HTR-8/SVneo (cell line): ENCODE results near the gene ARF1.
"Not testable (repeated sequence)": the region's sequence is repeated elsewhere in the genome, so short reads cannot be mapped to it uniquely, and the experiment has no call there.

Experiments
- DNase-seq: peaks from one replicate; pipeline ENCODE4 v3.0.0; 2011; ENCODE audit warnings: low spot score, mixed read lengths; ENCODE audit not compliant: insufficient read length
- FAIRE-seq: peaks from 2 replicates; lab custom pipeline; 2011; peaks lifted over from hg19 to GRCh38; lab: Jason Lieb, UNC

The ARF1 gene

DNA sequence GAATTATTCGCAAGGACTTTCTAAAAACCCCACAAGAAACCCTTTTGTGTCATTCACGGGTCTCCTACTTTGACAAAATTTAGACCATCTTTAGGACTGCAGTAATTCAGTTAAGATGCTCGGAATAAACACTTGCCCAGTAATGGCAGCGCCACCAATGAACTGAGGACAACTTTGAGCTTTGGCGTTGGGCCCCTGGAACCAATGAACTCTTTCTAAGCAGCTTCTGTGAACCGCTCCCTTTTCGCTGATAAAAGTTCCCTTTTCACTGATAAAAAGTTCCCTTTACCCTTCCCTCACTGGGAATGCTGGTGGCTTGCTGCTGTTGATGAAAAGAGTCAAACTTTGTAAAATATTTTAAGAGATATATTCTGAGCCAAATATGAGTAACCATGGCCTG lies 28.0 kb downstream of the ARF1 start:
- FAIRE-seq (no peak), DNase-seq (no peak)

DNA sequence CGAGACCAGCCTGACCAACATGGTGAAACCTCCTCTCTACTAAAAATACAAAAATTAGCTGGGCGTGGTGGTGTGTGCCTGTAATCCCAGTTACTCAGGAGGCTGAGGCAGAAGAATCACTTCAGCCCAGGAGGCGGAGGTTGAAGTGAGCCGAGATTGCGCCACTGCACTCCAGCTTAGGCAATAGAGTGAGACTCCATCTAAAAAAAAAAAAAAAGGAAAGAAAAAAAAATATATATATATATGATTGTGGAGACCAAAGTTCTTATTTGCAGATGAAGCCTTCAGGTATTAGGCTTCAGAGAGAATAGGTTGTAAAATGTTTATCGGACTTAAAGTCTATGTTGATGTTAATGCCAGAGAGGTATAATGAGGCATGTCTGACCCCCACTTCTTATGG lies 28.8 kb downstream of the ARF1 start:
- not testable (repeated sequence) for FAIRE-seq, DNase-seq

DNA sequence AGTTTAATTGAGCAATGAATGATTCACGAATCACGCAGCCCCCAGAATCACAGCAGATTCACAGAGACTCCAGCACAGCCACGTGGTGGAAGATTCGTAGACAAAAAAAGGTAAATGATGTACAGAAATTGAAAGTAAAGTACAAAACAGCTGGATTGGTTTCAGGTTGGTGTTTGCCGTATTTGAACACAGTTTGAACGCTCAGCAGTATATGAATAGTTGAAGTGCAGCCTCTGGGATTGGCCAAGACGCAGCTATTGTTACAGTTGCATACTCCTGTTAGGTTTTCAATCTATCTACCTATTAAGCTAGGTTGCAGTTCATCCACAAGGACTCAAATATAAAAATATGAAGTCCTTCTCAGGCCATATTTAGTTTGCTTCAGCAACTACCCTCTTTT lies 29.7 kb downstream of the ARF1 start:
- FAIRE-seq (no peak), DNase-seq (no peak)

DNA sequence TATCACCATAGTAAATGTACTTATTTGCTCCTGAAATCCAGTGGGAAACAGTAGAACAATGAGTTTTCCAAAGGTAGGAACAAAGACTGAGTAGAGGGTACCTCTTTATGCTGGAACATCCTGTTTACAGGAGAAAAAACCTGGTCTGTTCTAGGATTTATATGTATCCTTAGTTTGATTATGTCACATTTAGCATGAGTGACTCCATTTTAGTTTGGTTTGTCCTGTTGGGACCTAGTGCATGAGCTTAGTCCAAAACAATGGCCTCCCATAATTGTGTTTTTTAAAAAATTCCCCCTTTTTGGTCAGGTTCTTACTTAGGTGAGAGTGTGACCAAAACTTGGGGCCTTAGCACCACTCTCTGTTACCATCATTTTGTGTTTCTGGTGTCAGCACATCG lies 30.1 kb downstream of the ARF1 start:
- DNase-seq (no peak), FAIRE-seq (no peak)

DNA sequence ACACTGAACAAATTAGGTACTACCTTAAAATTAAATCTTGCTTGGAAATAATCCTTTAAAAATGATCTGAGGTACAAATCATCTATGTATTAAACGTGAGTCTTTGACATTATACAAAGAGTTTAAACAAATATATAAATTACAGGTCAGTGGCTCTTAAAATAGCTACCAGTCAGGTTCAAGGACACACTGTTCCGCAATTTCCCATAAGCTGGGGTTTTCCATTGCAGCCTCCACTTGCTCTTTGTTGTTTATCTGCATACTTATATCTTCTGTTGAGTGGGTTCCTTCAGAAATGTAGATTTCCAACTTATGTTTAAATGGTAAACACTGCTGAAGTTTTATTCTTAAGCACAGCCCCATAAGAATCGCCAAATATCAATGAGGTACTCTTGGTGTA lies 32.3 kb downstream of the ARF1 start:
- FAIRE-seq (no peak), DNase-seq (no peak)

DNA sequence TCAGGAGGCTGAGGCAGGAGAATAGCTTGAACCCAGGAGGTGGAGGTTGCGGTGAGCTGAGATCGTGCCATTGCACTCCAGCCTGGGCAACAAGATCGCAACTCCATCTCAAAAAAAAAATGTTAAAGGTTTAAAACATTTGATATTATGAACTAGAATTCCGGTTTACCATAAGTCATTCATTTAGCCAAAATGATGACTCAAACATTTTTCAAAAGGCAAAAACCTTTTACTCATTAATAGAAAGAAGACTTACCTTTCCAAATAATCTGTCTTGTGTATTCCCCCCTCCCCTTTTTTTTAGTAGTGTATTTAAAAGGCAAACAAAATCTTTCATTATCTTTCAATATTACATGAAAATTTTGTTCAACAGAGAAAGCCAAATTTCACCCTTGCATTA lies 34.8 kb downstream of the ARF1 start:
- FAIRE-seq = no peak
- no peak for DNase-seq

DNA sequence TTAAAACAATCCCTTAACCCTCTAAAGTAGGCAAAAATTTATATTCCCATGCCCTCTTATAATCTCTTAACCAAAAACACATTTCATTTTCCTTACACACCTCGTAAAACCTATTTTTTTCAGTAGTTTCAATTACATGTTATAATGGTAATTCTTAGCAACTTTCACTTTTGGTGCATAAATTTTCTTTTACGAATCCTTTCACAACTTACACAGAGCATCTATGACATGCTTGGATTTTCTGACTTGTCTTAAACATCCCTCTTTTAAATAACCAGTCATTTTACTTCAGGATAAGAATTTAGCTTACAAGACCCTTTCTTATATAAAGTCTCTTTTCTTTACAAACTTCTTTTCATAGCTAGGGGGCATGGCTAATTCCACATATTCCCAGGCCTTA lies 35.5 kb downstream of the ARF1 start:
- FAIRE-seq (no peak), DNase-seq (no peak)

DNA sequence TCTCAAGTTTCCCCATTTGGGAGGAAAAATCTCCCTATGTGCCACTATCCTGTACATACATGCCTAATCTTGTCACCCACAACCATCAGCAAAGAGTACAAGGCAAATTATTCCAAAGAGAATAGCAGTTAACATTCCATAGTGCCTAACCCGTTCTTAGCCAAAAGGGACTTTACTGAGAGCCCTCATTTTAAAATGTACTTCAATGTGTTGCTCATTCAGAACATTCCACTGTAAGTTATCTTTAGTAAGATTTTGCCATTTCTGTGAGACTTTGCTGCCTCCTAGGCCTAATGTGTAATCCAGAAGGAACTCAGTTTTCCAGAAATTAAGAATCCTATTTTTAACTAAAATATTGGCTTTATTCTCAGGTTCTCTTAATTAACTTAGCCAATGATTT lies 37.8 kb downstream of the ARF1 start:
- DNase-seq (no peak), FAIRE-seq (no peak)

DNA sequence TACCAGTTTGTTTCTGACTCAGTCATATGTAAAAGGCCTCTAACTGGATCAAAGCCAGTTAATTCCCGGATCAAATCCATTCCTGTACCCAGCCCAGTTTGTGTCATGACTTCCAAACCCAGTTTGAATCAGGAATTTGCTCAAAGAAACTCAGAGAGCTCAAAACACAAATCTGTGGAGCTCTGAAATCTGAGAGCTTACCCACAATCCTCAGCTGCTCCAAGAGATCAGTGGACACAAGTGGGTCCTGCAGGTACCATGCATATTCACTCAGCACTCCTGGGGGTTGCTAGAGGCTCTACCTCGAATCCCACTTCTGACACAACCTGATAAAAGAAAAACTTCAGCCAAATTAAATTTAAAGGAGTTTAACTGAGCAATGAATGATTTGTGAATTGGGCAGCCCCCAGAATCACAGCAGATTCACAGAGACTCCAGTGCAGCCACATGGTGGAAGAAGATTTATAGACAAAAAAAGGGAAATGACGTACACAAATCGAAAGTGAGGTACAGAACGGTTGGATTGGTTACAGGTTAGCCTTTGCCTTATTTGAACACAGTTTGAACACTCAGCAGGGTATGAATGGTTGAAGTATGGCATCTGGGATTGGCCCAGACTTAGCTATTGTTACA lies 38.5 kb downstream of the ARF1 start:
- no peak for FAIRE-seq
- no peak for DNase-seq

DNA sequence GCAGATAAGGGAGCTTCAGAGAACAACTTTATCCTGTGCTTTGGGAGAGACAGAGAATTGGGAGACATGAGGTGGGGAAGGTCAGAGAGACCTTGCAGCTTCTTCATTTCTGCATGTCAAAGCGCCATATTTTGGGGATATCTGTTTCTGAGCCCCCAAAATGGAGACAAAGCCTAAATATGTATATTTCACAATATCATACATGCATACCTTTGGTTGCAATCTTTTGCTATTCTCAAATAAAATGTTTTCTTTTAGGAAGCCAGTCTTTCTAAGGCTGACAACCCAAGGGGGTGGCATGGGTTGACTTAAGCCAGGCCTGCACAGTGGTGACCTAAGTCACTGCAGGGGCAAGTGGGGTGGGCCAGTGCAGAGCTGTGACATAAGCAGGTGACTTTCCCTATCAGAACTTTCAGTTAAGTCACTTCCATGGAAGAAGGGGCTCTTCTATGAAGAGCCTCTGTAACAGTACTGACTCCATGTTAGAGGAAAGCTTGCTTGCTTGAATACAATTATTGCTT lies 40.5 kb downstream of the ARF1 start:
- DNase-seq (no peak), FAIRE-seq (no peak)

DNA sequence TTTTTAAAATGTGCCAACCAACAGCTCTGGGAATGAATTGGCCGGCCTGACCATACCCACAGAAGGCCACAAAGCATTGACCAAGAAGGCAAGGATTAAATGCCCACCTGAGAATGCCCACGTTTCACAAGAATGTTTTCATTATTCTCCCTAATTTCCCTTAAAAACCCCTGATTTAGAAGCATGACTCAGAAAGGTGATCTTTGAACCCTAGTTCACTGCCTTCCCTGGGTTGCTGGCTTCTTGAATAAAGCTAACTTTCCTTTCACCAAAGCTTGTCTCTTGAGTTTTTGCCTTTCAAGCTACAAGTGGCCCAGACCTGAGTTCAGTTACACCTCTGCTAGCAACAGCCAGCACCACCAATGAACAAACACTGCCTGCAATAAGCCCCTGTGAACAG lies 41.0 kb downstream of the ARF1 start:
- no peak for FAIRE-seq
- no peak for DNase-seq

DNA sequence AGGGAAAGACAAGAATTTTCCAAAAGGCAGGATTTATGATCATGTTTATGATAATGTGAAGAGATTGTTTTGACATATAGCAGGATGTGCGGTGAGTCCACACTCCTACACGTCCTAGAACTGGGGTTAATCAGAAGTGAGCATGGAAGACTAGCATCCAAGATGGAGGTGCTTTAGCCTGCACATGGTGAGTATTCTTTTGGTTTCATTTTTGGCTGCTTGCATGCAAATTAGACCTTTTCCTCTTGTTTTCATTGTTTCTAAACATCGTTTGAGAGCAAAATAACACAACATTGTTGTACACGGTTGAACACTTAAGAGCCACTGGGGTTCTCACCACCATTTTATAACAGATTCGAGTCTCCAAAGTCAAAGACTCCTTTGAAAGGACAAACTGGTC lies 42.7 kb downstream of the ARF1 start:
- no peak for DNase-seq
- FAIRE-seq = no peak

DNA sequence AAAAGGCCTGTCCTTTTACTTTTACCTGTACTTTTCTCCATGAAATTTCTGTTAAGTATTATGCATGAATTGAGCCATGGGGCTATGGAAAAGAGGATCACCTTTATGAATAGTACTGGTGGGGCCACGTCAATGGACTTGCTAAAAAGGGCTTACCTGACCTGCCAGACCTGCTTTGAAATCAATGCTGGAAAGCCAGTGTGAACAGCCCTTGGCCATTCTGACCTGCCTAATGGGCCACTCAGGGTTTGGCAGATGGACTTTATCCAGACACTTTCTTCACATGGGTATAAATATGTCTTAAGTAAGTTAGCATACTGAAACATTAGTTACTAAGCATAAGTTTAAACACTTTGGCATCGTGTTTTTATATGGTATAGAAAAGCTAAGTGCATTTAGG lies 49.3 kb downstream of the ARF1 start:
- DNase-seq = no peak
- FAIRE-seq = no peak

DNA sequence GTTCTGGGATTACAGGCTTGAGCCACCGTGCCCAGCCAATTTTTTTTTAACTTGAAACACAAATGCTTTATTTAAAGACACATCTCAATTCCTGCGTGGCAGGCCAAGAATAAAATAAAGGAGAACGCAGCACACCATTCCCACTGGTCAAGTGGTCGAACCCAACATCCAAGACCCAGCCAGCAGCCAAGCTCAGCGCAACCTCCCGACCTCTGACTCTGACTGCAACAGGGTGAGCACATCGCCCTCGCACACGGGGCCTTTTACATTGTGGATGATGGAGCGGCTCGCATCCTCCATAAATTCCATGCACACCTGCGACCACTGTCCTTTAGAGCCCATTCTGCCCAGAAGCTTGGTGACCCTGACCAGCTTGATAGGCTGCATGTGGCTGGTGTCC lies 52.1 kb downstream of the ARF1 start:
- DNase-seq (no peak), FAIRE-seq (no peak)

DNA sequence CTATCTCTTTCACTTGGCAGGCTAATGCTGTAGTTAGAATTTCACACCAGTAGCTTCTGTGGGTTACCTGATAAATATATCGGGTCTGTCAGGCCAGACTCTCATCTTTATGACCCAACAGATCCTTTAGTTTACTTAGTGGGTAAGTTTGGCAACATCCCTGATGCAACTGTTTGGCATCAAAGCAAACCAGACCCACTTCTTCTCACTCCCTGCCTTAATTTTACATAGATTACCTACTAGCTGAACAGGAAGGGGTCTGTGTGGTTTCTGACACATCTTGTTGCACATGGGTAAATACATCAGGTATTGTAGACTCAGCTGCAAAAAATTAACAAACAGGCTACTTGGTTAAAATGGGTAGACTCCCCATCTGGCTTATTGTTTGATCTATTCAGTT lies 54.4 kb downstream of the ARF1 start:
- DNase-seq = no peak
- no peak for FAIRE-seq

DNA sequence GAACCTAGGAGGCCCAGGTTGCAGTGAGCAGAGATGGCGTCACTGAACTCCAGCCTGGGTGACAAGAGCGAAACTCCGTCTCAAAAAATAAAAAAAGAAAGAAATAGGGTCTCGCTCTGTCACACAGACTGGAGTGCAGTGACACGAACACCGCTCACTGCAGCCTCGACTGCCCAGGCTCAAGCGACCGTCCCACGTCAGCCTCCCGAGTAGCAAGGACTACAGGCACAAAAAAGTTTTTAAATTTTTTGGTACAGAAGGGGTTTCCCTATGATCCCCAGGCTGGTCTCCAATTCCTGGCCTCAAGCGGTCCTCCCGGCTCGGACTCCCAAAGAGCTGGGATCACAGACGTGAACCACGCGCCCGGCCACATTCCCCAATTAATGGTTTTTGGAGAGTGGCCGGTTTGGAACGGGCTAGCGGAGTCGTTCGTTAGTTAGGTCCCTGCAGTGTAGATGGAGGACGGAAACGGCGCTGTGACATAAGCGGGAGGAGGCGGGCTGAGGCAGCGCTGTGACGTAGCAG lies 57.0 kb downstream of the ARF1 start:
- no peak for FAIRE-seq
- no peak for DNase-seq

DNA sequence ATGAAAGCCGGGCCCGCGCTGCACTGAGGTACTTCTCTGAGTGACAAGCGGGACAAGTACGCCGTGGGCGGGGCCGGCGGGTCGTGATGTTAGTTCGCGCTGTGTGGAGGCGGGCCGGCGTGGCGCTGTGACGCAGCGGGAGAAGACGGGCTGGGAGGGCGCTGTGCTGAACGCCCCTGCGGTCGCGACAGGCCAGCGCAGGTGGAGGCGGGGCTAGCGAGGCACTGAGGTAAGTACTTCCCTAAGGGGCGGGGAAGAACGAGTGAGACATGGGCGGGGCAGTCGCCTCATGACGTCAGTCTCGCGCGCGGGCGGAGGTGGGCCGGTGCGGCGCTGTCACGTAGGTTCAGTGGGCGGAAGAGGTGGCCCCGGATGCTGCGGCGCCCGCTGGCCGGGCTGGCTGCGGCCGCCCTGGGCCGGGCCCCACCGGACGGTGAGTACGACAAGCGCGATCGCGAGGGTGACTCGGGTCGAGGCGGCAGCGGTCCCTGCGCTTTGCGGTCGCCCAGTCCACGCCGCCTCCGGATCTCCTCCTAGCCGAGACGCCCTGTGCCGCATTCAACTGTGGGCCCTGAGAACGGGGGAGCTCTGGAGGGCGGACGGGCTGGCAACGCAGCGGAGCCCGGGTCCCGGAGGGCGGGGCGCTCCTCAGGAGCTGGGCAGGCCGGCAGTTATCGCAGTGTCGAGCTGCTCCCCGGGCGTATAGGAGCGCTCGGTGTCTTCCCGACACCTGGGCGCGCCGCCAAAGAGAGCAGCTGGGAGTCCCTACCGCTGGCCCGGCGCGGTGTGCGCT lies 57.6 kb downstream of the ARF1 start, which contains the start of gene GUK1:
Gene GUK1 (plus strand): TSS at position 349 of the 793 bp plus-strand sequence. CDS start 24 bp downstream, at position 373.
- DNase-seq (peak; percentile 95), FAIRE-seq (peak; percentile 100)

DNA sequence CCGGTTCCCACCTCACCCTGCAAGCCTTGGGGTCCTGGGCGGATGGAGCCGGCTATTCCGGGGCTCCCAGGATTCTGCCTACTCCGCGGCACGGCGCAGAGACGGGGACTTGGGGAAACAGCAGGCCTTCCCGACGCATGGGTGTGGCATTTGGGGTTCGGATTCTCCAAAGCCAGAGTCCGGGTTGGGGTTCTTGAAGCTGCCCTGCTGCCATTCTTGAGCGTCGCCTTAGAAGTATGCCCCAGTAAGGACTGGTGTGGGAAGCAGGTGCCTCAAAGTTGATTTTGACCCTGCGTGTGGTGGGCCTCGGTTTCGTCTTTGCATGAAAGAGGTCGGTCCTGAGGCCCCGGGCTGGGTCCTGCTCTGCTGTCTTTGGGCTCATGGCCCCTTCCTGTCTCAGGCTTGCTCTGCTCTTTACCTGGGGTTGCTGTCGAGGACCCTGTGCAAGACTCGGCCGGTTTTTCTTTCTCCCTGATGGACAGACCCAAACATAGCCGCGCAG lies 58.3 kb downstream of the ARF1 start:
- DNase-seq (no peak), FAIRE-seq (no peak)

DNA sequence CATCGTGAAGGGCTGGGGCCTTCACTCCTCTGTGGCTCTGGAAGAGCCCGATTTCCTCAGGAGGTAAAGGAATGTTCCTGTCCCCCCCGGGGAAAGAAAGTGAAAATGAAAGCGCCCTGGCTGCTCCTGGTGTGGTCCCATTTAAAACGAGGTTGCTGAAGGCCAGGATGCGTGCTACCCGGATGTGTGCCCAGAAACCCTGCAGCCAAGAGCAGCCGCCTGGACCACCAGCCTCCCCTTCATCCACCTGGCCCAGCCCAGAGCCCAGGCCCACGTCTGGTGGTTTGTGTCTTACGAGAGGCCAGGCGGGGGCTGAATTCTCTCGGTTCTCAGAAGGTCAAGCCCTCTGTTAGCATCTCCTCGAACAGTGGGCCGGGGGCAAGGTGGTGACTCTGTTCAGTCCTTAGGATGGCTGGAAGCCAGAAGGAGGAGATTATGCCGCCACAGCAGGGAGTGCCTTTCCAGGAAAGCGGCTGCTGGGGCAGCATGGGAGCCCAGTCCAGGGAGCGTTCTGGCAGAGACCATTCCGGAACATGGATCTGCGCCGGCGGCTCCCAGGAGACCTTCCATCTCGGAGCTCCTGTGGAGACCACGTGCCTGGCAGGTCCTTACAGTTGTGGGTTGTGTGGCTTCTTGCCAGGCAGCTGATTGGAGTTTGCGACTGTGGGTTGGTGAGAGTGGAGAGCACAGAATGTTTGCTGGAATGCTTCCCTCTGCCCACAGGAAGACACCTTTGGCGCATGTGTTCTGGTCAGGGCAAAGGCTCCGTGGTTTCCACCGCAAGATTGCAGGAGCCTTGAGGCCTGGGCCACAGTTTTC lies 58.9 kb downstream of the ARF1 start:
- FAIRE-seq (no peak), DNase-seq (no peak)

DNA sequence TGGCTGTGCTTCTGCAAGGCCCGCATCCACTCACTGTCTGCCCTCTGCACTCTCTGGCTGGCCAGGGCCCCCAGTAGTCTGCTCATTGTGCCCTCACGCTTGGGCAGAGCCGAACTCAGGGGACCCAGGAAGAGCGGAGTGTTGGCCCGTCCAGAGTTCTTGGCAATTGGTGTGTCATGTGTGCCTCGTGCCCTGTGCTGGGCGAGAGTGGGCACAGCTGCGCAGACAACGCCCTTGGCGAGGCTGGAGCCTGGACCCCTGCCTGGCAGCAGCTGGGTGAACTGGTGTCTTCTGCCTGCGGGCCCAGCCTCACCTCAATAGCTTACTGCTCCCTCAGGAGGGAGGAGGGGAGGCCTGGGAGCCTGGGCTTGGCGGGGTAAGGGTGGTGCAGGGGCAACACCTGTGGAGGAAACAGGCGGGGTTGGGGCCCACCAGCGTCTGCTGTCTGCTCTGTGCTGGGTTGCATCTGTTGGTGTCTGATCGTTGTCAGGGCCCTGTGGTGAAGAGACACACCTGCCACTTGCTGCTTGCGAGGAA lies 59.7 kb downstream of the ARF1 start:
- FAIRE-seq (no peak), DNase-seq (no peak)
